ENCODE data around the gene TMEM8B.

Gene TMEM8B

GRCh38 chr9:35841645-35841900 is 12.5 kb downstream of the TMEM8B start:
- no peak for DNase-seq (ENCODE audit: low read depth)

- no peak for DNase-seq (ENCODE audit: low read depth)
Measured at GRCh38 chr9:35842020-35842745, 13.2 kb downstream of the TMEM8B start.

- DNase-seq (ENCODE audit: low read depth): no peak
Measured at GRCh38 chr9:35842795-35843194, 13.8 kb downstream of the TMEM8B start.

DNA sequence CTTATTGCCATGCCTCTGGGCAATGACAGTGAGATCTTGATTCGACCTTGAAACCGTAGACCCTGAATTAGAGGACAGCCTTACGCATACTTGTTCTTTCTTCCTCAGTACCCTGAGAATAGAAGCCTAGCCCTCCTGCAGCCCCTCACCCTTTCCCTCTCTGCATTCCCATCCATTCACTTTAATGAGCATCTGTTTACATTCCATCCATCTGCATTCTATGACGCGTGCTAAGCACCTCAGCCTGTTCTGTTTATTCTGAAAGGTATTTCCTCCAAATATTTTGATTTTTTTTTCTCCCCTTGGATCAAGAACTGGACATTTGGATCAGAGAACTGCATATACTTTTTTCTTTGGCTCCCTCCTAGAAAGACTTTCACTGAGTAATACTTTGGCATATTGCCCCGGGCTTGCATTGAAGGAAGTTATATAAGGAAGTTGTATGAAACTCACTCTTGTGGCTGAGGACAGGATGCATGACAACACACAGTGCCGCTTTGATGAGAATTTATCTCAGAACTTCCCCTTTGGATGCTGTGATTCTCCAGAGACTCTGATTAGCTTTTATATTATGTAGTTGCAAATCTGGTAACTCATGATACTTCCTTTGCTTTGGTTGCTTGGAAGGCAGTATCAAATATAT is 15.7 kb downstream of the TMEM8B start:
- DNase-seq (ENCODE audit: low read depth): peak; percentile 93

DNA sequence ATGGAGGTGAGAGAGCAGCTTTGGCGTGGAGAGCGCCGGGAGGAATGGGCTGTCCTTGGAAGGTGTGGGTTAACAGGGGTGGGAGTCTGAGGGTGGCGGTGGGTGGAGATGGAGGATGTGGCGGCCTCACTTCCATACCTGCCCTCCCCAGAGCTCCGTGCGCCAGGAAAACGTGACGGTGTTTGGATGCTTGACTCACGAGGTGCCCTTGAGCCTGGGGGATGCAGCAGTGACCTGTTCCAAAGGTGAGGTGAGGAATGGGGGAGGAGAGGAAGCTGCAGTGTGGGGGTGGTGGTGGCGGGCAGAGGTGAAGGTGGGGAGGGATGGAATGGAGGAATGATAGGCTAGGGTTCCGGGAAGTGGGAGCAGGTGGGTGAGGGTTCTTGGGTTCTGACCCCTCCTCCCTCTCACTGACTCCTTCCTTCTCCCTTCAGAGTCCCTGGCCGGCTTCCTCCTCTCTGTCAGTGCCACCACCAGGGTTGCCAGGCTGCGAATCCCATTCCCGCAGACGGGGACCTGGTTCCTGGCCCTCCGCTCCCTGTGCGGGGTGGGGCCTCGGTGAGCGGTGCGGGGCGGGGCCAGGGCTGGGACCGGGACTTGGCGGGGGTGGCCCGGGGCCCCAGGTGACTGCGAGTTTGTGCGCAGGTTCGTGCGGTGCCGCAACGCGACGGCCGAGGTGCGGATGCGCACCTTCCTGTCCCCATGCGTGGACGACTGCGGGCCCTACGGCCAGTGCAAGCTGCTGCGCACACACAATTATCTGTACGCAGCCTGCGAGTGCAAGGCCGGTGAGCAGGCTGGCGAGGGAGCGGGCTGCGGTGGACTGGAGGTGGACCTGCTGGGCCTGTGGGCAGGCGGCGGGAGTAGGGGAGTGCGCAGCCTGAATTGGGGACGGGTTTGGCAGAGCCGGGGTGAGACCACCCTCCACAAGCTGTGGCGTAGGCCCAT is 17.1 kb downstream of the TMEM8B start:
- DNase-seq (ENCODE audit: low read depth): no peak

- peak; percentile 88 for DNase-seq (ENCODE audit: low read depth)
Measured at GRCh38 chr9:35847792-35848572, 19.0 kb downstream of the TMEM8B start.

GRCh38 chr9:35852267-35852815 is 23.3 kb downstream of the TMEM8B start:
- no peak for DNase-seq (ENCODE audit: low read depth)

- no peak for DNase-seq (ENCODE audit: low read depth)
Measured at GRCh38 chr9:35852876-35853865, 24.1 kb downstream of the TMEM8B start.

DNA sequence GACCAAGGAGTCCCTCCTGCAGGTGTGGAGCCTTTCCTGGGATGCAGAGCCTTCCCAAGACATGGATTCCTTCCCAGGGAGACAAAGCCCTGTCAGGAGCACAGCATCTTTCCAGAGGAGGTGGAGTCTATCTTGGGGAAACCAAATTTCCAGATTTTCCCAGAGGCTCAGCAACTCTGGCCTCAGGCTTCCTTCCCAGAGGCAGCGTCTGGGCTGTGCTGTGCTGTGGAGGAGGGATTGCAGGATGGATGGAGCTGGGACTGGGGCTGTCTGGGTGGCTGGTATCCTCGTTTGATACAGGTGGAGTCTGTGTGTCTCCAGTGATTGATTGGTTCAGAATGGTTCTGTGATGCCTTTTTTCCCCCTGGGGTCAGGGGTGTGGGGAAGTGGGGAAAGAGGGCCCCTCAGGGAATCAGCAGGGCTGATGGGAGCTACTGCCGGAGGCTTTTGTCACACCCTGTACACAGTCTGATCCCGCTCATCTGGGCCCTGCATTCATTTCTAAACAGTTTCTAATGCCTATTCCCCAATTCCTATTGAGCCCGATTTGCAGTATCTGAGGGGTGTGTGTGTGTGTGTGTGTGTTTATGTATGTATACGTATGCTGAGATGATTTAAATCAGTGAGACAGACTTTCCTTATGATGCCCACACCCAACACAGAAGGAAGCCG is 25.2 kb downstream of the TMEM8B start:
- DNase-seq (ENCODE audit: low read depth): no peak

- DNase-seq (ENCODE audit: low read depth): no peak
Measured at GRCh38 chr9:35856206-35856605, 27.2 kb downstream of the TMEM8B start.

DNA sequence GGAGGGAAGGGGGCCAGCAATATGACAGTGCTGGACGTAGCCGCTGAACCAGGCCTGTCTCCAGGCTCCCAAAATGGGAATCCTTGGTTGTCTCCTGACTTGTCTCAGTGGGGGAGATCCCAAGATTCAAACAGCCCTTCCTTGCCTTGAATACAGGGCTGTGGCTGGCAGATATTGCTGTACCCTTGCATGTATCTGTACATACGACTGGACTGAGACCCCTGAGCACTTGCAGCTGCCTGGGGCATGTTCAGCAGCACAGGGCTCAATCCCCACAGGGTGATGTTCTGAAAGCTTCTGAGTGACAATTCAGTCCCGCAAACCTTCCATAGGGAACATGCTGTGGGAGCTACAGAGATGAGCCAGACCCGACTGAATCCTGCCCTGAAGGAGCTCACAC is 27.9 kb downstream of the TMEM8B start:
- no peak for DNase-seq (ENCODE audit: low read depth)

DNA sequence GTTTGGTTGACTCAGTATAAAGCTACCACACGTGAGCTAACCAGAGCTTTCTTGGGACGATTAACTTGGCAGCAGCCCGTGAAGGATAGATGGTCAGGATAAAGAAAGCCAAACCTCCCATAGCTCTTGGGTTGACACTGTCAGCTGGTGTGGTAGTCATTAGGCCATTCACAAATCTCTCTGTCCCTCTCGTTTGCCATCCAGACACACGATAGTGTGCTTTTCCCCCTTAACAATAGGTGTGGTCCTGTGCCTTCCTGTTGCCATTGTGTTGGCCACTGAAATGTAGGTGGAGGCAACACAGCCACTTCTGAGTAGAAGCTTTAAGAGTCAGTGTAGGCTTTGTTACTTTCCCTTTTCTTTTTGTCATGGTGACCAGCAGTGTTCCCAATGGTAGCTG is 29.4 kb downstream of the TMEM8B start:
- DNase-seq (ENCODE audit: low read depth): no peak

GRCh38 chr9:35859310-35859989 is 30.4 kb downstream of the TMEM8B start:
- DNase-seq (ENCODE audit: low read depth): peak; percentile 41

DNA sequence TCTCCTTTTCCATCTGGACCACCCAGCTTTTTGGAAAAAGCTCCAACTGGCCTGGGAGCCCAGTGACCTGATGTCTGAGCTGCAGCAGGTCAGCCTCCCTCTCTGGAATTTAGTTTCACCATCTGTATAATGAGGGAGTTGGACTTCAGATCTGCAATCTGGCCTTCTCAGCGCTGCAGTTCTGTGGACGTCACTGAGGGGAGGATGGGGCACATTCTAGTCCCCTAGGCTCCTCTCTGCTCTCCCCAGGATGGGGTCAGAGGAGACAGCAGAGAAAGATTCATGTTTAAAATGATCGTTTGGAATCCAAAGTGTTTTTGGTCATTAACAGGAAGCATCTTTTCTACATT is 30.9 kb downstream of the TMEM8B start:
- DNase-seq (ENCODE audit: low read depth): no peak

DNA sequence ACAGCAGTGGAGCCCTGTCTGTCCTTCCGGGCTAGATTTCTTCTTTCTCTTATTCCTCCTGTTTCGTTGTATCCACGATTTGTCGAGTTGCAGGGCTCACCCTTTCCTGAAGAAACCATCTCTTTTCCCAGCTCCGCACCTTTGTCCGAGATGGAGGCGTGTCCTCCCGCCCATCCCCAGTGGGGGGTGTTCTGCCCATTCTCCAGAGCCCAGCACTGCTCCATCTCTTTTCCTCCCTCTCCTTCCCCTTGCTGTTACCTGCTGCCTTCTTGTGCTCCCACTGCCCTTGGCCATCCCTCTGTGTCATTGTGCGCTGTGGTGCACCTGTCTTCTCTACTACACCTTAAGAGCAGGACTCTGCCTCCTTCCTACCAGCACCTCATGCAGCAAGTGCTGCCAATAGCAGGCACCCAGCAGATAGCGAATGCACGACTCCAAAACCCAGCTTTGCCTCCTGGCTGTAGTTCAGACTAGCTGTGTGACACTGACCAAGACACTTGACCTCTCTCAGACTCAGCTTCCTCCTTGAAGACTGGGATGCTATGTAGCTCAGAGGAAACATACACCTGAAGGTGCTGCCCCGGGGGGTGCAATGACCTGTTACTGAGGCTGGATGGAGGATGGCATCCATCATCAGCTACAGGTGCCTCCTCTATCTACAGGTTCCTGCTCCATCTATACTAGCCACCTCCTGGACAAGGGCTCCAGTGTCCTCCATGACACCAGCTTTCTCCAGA is 32.3 kb downstream of the TMEM8B start:
- DNase-seq (ENCODE audit: low read depth): no peak

DNA sequence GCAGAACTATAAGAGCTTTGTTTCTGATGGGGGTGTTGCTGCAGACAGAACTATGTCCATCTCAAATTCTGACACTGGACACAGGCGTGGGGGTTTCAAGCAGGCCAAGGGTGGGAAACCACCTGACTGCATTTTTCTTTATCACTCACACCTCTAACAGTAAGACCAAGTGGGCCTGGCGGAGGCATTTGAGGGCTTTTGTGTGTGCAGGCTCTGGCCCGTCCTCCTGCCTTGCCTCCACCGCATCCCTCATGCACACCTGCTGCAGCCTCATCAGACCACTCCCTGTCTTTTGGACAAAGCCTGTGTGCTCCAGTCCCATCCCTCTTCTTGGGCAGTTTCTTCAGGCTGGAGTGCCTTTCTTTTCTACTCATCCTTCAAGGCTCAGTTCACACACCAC is 33.3 kb downstream of the TMEM8B start:
- DNase-seq (ENCODE audit: low read depth): no peak

DNA sequence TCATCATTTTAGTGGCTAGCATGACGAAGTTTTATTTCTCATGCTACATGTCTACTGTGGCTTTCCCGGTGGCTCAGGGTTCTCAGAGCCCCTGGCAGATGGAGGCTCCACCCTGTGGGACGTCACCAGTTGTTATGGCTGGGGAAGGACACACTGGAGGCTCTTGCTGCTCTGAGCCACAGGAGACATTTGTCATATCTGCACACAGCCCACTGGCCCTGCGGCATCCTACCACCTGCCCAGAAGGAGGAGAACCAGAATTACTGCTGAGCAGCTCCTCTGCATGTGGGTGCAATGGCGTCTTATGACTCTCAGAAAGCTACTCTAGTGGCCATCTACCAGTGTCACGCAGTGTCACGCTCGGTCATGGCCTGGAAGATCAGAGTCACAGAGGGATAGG is 34.6 kb downstream of the TMEM8B start:
- no peak for DNase-seq (ENCODE audit: low read depth)

DNA sequence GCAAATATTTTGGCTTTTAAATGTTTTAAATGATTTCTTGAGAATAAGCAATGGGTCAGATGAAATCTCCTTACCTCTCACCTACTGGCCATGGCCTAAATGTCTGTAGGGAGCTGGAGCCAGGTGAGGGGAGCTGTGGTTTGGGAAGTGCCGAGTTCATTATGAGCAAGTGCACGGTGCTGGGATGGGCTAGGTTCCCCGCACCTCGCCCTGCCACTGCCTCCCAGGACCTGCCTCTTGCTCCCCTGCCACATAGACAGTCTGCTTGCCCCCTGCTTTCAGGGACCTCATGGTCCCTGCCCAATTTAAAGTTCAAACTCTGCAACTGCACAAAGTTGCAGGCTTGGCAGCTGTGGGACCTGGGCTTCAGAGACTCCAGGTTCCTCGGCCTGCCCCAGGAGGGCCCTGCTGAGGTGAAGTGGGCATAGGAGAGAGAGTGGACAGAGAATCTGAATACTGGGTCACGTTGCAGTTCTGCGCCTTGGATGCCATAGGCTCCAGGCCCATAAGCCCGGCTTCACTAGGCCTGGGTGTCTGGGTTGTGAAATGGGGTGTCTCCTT is 35.7 kb downstream of the TMEM8B start:
- no peak for DNase-seq (ENCODE audit: low read depth)

DNA sequence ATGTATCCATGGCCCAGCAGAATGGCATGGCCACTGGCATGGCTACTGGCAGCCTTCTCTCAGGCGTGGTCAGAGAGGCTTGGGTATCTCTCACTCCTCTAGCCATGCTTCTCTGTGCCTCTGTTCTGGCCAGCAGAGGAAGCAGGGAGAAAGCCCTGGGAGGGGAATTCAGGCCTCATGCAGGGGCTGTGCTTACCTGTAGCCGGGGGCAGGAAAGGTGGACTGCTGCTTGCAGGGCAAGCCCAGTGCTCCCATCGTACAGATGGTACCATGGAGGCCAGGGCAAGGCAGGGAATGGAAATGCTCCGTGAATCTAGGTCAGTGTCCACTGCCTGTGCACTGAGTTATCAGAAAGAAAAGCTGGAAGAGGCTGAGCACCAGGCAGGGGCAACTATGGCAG is 38.5 kb downstream of the TMEM8B start:
- DNase-seq (ENCODE audit: low read depth): no peak
